ENCODE results near the gene SLC2A10.

DNA sequence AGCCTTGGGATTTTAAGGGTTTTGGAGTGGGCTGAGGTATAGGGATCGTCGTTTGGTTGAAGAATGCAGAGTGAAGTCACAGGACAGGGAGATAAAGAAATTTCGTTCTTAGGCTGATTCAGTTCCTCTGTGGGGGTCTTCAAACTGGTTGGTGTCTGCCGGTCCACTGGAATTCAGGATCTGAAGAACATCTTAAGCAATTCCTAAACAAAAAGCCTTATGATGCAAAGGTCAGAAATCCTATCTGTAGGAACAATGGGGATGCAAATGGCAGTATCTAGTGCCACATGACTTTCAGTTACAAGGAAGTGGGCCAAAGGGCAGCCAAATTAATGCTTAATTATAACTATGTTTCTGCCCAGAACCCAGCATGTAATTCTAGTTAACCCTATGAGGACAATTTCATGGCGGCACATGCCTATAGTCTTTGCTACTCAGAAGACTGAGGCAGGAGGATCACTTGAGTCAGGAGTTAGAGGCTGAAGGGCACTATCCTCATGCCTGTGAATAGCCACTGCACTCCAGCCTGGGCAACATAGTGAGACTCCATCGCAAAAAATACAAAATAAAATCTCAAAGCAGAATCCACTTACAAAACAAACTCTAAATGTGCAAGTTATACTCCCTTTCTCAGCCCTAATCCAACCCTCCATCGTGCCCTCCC is 4.6 kb upstream of the SLC2A10 start:
- TF ChIP-seq, protein P1, sequence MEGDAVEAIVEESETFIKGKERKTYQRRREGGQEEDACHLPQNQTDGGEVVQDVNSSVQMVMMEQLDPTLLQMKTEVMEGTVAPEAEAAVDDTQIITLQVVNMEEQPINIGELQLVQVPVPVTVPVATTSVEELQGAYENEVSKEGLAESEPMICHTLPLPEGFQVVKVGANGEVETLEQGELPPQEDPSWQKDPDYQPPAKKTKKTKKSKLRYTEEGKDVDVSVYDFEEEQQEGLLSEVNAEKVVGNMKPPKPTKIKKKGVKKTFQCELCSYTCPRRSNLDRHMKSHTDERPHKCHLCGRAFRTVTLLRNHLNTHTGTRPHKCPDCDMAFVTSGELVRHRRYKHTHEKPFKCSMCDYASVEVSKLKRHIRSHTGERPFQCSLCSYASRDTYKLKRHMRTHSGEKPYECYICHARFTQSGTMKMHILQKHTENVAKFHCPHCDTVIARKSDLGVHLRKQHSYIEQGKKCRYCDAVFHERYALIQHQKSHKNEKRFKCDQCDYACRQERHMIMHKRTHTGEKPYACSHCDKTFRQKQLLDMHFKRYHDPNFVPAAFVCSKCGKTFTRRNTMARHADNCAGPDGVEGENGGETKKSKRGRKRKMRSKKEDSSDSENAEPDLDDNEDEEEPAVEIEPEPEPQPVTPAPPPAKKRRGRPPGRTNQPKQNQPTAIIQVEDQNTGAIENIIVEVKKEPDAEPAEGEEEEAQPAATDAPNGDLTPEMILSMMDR (IDR thresholded peaks at IDR 0.05), result no peak
- no peak for TF ChIP-seq POLR2A (IDR thresholded peaks at IDR 0.05)

Data from lower leg skin (tissue), 3 donors.